Stimulated activated CD4-positive, alpha-beta T cell treated with anti-CD3 and anti-CD28 coated beads, Interleukin-1b, Interleukin-23, amount 100 ng/mL, for 48 hours (primary cell): ENCODE data around the gene SELENOW.
A peak's percentile ranks its signal among the peaks of the same experiment; 100 is the strongest.
"Not testable (repeated sequence)": the region's sequence is repeated elsewhere in the genome, so short reads cannot be mapped to it uniquely, and the experiment has no call there.

Experiments used
- DNase-seq: peaks from one replicate; pipeline ENCODE4 v3.0.0-alpha.2; 2020

SELENOW gene

GRCh38 chr19:47778049-47778953 is at the start of gene SELENOW:
Gene SELENOW, plus strand, starts transcription at chr19:47778703. Its CDS starts 83 bp downstream, at chr19:47778786.
- DNase-seq = peak; percentile 76

- DNase-seq = no peak
Observed at GRCh38 chr19:47729468-47729798, 49.1 kb upstream of the SELENOW start.

- peak; percentile 78 for DNase-seq
Observed at GRCh38 chr19:47729799-47730520, 48.5 kb upstream of the SELENOW start.

GRCh38 chr19:47730521-47730889 is 48.0 kb upstream of the SELENOW start:
- no peak for DNase-seq

GRCh38 chr19:47730910-47731309 is 47.6 kb upstream of the SELENOW start:
- no peak for DNase-seq

- DNase-seq = no peak
Observed at GRCh38 chr19:47735131-47735530, 43.4 kb upstream of the SELENOW start.

GRCh38 chr19:47740866-47741519 is 37.5 kb upstream of the SELENOW start:
- no peak for DNase-seq

- DNase-seq = no peak
Observed at GRCh38 chr19:47741544-47742140, 36.9 kb upstream of the SELENOW start.

- DNase-seq = no peak
Observed at GRCh38 chr19:47742634-47743033, 35.9 kb upstream of the SELENOW start.

- peak; percentile 97 for DNase-seq
Observed at GRCh38 chr19:47745010-47745901, 33.2 kb upstream of the SELENOW start, which contains the start of gene NOP53. Gene NOP53, plus strand, starts transcription at chr19:47745546. Its CDS starts 14 bp downstream, at chr19:47745560.

GRCh38 chr19:47746129-47746528 is 32.4 kb upstream of the SELENOW start:
- DNase-seq = not testable (repeated sequence)

GRCh38 chr19:47749326-47749725 is 29.2 kb upstream of the SELENOW start:
- no peak for DNase-seq

GRCh38 chr19:47750752-47751151 is 27.8 kb upstream of the SELENOW start:
- DNase-seq = no peak

- DNase-seq = no peak
Observed at GRCh38 chr19:47752440-47753211, 25.9 kb upstream of the SELENOW start.

GRCh38 chr19:47754206-47755064 is 24.1 kb upstream of the SELENOW start:
- DNase-seq = no peak

- DNase-seq = no peak
Observed at GRCh38 chr19:47755065-47755761, 23.3 kb upstream of the SELENOW start.

- DNase-seq = no peak
Observed at GRCh38 chr19:47755762-47756626, 22.5 kb upstream of the SELENOW start.

- DNase-seq = no peak
Observed at GRCh38 chr19:47756627-47756929, 21.9 kb upstream of the SELENOW start.
